OCI-LY7 (cell line): ENCODE results near the gene SMIM9.

Experiments used
- CTCF ChIP-seq: fragments of 200-600 bp; sonication (generic); conservative IDR thresholded peaks from 2 replicates; pipeline ENCODE4 v1.5.1; 2014; ENCODE audit warnings: mild to moderate bottlenecking, antibody characterized with exemption, low read length, moderate library complexity, mixed read lengths
- EZH2phosphoT487 ChIP-seq: fragments of 200-600 bp; sonication (generic); IDR thresholded peaks from 2 replicates; pipeline ENCODE4 v1.6.1; 2018; ENCODE audit warnings: low read depth, borderline replicate concordance, mild to moderate bottlenecking, mixed run types, antibody characterized with exemption, low read length, moderate library complexity, mixed read lengths

GRCh38 chrX:154791467-154791866, 43.0 kb downstream of the SMIM9 start:
- TF ChIP-seq CTCF (no peak), EZH2phosphoT487 (no peak)
